ENCODE results near the gene COL27A1.

GRCh38 chr9:114336699-114337395 is 181.5 kb downstream of the COL27A1 start:
- no peak for TF ChIP-seq CTCF (IDR thresholded peaks at IDR 0.05)
- no peak for TF ChIP-seq POLR2A (IDR thresholded peaks at IDR 0.05)
- no peak for TF ChIP-seq POLR2AphosphoS5 (IDR thresholded peaks at IDR 0.05)
- TF ChIP-seq EP300 (IDR thresholded peaks at IDR 0.05), result no peak
